NCI-H2196 treated with DMSO at 0.1 percent for 48 hours (cell line): ENCODE results near the gene PDE4B.
"Not testable (repeated sequence)": the region's sequence is repeated elsewhere in the genome, so short reads cannot be mapped to it uniquely, and the experiment has no call there.

Experiments used
- DNase-seq: peaks from one replicate; lab custom pipeline; 2025; ENCODE audit not compliant: unreplicated experiment; lab: John Stamatoyannopoulos, UW

Gene PDE4B

GRCh38 chr1:65813956-65814355 lies 21.3 kb downstream of the PDE4B start:
- DNase-seq = no peak

- no peak for DNase-seq
Observed at GRCh38 chr1:65814752-65815151, 22.1 kb downstream of the PDE4B start.

- DNase-seq = no peak
Observed at GRCh38 chr1:65817891-65818290, 25.2 kb downstream of the PDE4B start.

GRCh38 chr1:65818966-65819365 lies 26.3 kb downstream of the PDE4B start:
- DNase-seq = no peak

- DNase-seq = no peak
Observed at GRCh38 chr1:65820983-65821382, 28.3 kb downstream of the PDE4B start.

- no peak for DNase-seq
Observed at GRCh38 chr1:65821386-65821785, 28.7 kb downstream of the PDE4B start.

GRCh38 chr1:65824103-65824502 lies 31.4 kb downstream of the PDE4B start:
- no peak for DNase-seq

- DNase-seq = no peak
Observed at GRCh38 chr1:65825741-65826140, 33.0 kb downstream of the PDE4B start.

- no peak for DNase-seq
Observed at GRCh38 chr1:65826782-65827181, 34.1 kb downstream of the PDE4B start.

GRCh38 chr1:65827346-65827745 lies 34.7 kb downstream of the PDE4B start:
- no peak for DNase-seq

GRCh38 chr1:65830306-65830705 lies 37.6 kb downstream of the PDE4B start:
- no peak for DNase-seq

- DNase-seq = no peak
Observed at GRCh38 chr1:65832296-65832695, 39.6 kb downstream of the PDE4B start.

GRCh38 chr1:65836686-65837085 lies 44.0 kb downstream of the PDE4B start:
- DNase-seq = no peak

GRCh38 chr1:65840683-65841082 lies 48.0 kb downstream of the PDE4B start:
- DNase-seq = no peak

- DNase-seq = no peak
Observed at GRCh38 chr1:65844296-65844695, 51.6 kb downstream of the PDE4B start.

- no peak for DNase-seq
Observed at GRCh38 chr1:65844821-65845534, 52.3 kb downstream of the PDE4B start.

- DNase-seq = no peak
Observed at GRCh38 chr1:65845535-65846060, 52.9 kb downstream of the PDE4B start.

- DNase-seq = no peak
Observed at GRCh38 chr1:65846866-65847265, 54.2 kb downstream of the PDE4B start.

- no peak for DNase-seq
Observed at GRCh38 chr1:65850281-65850680, 57.6 kb downstream of the PDE4B start.

- DNase-seq = not testable (repeated sequence)
Observed at GRCh38 chr1:65856591-65856990, 63.9 kb downstream of the PDE4B start.

- no peak for DNase-seq
Observed at GRCh38 chr1:65866439-65866838, 73.7 kb downstream of the PDE4B start.

GRCh38 chr1:65872301-65872700 lies 79.6 kb downstream of the PDE4B start:
- no peak for DNase-seq

- not testable (repeated sequence) for DNase-seq
Observed at GRCh38 chr1:65878342-65878741, 85.6 kb downstream of the PDE4B start.
